Sigmoid colon (tissue), 7 donors: ENCODE measurements around the gene SLC10A1. TPM values are rescaled to one million over a fixed set of nuclear protein-coding genes. Genes with fewer than 3 reads are reported as not detected.

Source experiments
- DNase-seq: peaks from one replicate; pipeline ENCODE4 v3.0.0-alpha.2; 2019
- H3K27ac ChIP-seq, 4 donors: fragments of 200-600 bp; sonication (generic); one replicate each; pipeline ENCODE4 v1.5.1; 2016 to 2019; ENCODE audit warnings: mild to moderate bottlenecking in 1 of 4
- H3K27me3 ChIP-seq, 3 donors: fragments of 200-600 bp; sonication (generic); one replicate each; pipeline ENCODE4 v1.5.1; 2019; ENCODE audit warnings: mild to moderate bottlenecking in 1 of 3
- H3K36me3 ChIP-seq, 4 donors: fragments of 200-600 bp; sonication (generic); one replicate each; pipeline ENCODE4 v1.5.1; 2016 to 2019
- H3K4me1 ChIP-seq, 4 donors: fragments of 200-600 bp; sonication (generic); one replicate each; pipeline ENCODE4 v1.5.1; 2017 to 2019
- H3K4me3 ChIP-seq, 4 donors: fragments of 200-600 bp; sonication (generic); one replicate each; pipeline ENCODE4 v1.5.1; 2017 to 2019; ENCODE audit warnings: mild to moderate bottlenecking in 2 of 4, moderate library complexity in 1 of 4
- H3K9me3 ChIP-seq, 4 donors: fragments of 200-600 bp in 3 of 4; sonication (generic) in 3 of 4; one replicate each; pipeline versions ENCODE4 v1.5.1 to v1.6.1; 2013 to 2019
- EP300 ChIP-seq, 4 donors: sonication (generic); formaldehyde crosslinking; IDR thresholded peaks; one replicate each; pipeline ENCODE4 v1.6.1; 2017; ENCODE audit warnings: antibody characterized with exemption in 4 of 4
- POLR2A ChIP-seq, 2 donors: fragments of 450-650 bp; IDR thresholded peaks; one replicate each; pipeline ENCODE4 v1.6.1; 2016; ENCODE audit warnings: antibody characterized with exemption in 2 of 2, mild to moderate bottlenecking in 2 of 2, moderate library complexity in 2 of 2
- POLR2AphosphoS5 ChIP-seq, 4 donors: sonication (generic); formaldehyde crosslinking; IDR thresholded peaks; one replicate each; pipeline ENCODE4 v1.6.1; 2017; ENCODE audit warnings: antibody characterized with exemption in 4 of 4
- WGBS, 2 donors: extraction: QIAGEN DNeasy Blood & Tissue Kit; methylation state at CpG; one replicate each; pipeline ENCODE4 v1.1.7; 2013; 5-methylcytosine and 5-hydroxymethylcytosine counted together
- intact Hi-C: fragments of 100-400 bp; cut with DNase I; formaldehyde crosslinking; loops from one replicate; pipeline ENCODE4 v1.15.1; 2023
- polyA plus RNA-seq, 3 donors: library from polyadenylated mRNA; stranded (reverse); fragments of 200-250 nt; gene quantifications; one replicate each; pipeline ENCODE4 v1.2.3, GENCODE V29; 2013
- total RNA-seq, 4 donors: library from RNA; depleted of rRNA; stranded (reverse); fragments of >200 nt; gene quantifications; one replicate each; pipeline ENCODE4 v1.1.0, GENCODE V29; 2016
- TF ChIP-seq, protein P1 (sequence below), 4 experiments: fragments of 450-650 bp in 3 of 4; fragments of 200-600 bp in 1 of 4; IDR thresholded peaks; one replicate each; pipeline ENCODE4 v1.5.1; 2016 to 2019; ENCODE audit warnings: antibody characterized with exemption in 4 of 4, mild to moderate bottlenecking in 3 of 4, moderate library complexity in 2 of 4
- donor health status: healthy with polysubstance abuse.
- donor health status: Bipolar disorder and iron deficiency.
- donor health status: healthy.

SLC10A1 gene
- total and polyA plus RNA-seq, 7 donors, result not detected

DNA sequence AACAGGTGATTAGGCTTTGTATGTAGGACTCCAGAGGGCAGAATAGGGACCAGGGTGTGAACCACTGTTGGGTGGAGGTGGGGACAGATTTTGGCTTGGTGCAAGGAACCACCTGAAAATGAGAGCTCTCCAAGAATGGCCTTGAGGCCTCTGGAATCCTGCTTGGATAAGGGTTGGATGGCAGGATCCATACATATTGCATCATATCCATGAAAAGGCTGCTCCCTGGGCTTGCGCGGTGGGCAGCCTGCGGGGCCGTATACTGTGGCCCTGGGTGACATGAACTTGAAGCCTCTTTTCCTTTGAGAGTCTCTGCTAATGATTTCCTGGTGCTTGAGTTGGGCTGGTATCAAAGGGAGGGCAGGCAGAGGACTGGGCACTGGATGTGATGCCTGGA lies 1.3 kb upstream of the SLC10A1 start:
- 96 to 97% methylated on average over 4 of the region's 4 CpGs for WGBS, 2 donors
- Histone ChIP-seq H3K4me1 (no peaks in the 10 kb centered on the region), H3K36me3 (no peaks in the 10 kb centered on the region), H3K27me3 (no peaks in the 10 kb centered on the region), H3K4me3 (no peak overlapping the region), H3K27ac (no peak overlapping the region), H3K9me3 (no peaks in the 10 kb centered on the region)
- DNase-seq, result no peak
- intact Hi-C loops, result no loop called here
- TF ChIP-seq, protein P1, sequence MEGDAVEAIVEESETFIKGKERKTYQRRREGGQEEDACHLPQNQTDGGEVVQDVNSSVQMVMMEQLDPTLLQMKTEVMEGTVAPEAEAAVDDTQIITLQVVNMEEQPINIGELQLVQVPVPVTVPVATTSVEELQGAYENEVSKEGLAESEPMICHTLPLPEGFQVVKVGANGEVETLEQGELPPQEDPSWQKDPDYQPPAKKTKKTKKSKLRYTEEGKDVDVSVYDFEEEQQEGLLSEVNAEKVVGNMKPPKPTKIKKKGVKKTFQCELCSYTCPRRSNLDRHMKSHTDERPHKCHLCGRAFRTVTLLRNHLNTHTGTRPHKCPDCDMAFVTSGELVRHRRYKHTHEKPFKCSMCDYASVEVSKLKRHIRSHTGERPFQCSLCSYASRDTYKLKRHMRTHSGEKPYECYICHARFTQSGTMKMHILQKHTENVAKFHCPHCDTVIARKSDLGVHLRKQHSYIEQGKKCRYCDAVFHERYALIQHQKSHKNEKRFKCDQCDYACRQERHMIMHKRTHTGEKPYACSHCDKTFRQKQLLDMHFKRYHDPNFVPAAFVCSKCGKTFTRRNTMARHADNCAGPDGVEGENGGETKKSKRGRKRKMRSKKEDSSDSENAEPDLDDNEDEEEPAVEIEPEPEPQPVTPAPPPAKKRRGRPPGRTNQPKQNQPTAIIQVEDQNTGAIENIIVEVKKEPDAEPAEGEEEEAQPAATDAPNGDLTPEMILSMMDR (IDR thresholded peaks at IDR 0.05), result no peak
- no peak for TF ChIP-seq POLR2A (IDR thresholded peaks at IDR 0.05)
- no peak for TF ChIP-seq POLR2AphosphoS5 (IDR thresholded peaks at IDR 0.05)
- TF ChIP-seq EP300 (IDR thresholded peaks at IDR 0.05), result no peak

DNA sequence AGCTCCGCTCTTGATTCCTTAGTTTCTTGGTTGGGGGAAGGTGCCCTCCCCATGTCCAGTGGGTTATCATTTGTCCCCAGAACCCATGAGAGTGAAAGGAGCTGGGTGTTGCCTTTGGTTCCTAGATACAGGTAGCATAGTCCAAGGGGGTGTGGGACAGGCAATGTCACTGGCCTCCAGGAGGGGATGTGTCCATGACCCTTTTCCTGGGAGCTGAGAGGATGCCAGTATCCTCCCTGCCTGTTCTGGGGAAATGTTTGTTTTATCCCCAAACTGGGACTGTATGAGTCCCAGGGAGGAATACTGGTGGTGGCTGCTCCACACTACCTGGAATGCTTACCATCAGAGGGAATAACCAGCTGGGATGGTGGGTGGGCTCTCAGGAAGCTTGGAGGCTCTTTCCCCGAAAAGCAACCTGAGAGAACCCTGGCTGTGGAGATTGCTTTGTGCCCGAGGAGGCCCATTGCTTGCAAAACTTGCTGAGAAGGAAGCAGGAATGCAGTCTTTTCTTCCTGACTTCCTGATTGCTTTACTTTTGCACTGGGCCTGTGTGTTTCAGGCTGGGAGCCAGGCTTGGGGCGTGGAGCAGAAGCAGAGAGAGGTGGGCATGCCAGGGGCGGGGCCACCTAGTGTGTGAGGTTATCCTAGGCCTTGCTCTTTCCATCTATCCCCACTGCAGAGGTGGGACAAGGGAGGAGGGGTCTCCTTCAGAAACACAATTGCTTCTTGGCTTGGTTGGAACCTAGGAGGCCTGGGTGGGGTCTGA lies 715 bp upstream of the SLC10A1 start:
- no peak overlapping the region for H3K27ac ChIP-seq
- no peaks in the 10 kb centered on the region for H3K4me1 ChIP-seq
- TF ChIP-seq POLR2AphosphoS5 (IDR thresholded peaks at IDR 0.05), result no peak
- TF ChIP-seq POLR2A (IDR thresholded peaks at IDR 0.05), result no peak
- TF ChIP-seq, protein P1 (IDR thresholded peaks at IDR 0.05), result no peak
- no peak for TF ChIP-seq EP300 (IDR thresholded peaks at IDR 0.05)
- H3K36me3 ChIP-seq, result no peaks in the 10 kb centered on the region
- 40 to 70% methylated on average over 5 of the region's 5 CpGs for WGBS, 2 donors
- no peaks in the 10 kb centered on the region for H3K27me3 ChIP-seq
- DNase-seq, result no peak
- H3K4me3 ChIP-seq, result no peak overlapping the region
- H3K9me3 ChIP-seq, result no peaks in the 10 kb centered on the region
- intact Hi-C loops, result no loop called here

DNA sequence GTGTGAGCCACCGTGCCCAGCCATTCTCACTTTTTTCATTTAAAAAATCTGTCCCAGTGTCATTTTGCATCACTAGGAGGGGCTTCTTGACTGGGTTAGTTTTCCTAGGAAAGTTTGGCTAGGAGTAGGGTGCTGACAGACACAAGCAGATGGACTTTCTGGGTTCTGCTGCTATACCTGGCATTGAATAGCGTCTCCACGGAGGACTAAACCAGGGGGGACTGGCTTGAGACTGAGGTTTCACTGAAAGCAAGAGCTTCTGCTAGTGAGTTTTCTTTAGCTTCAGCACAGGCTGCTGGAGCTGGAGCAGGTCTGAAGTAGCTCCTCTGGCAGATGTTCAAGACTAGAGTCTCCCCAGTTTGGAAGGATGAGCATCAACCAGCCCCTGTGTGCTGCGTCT lies 1.4 kb downstream of the SLC10A1 start:
- DNase-seq, result no peak
- Histone ChIP-seq H3K4me3 (no peak overlapping the region), H3K9me3 (no peaks in the 10 kb centered on the region), H3K27ac (no peak overlapping the region), H3K4me1 (no peaks in the 10 kb centered on the region), H3K27me3 (no peaks in the 10 kb centered on the region), H3K36me3 (no peaks in the 10 kb centered on the region)
- TF ChIP-seq EP300 (IDR thresholded peaks at IDR 0.05), result no peak
- no peak for TF ChIP-seq POLR2AphosphoS5 (IDR thresholded peaks at IDR 0.05)
- no peak for TF ChIP-seq POLR2A (IDR thresholded peaks at IDR 0.05)
- TF ChIP-seq, protein P1 (IDR thresholded peaks at IDR 0.05), result no peak
- intact Hi-C loops, result no loop called here
- WGBS, 2 donors, result 96 to 97% methylated on average over 4 of the region's 4 CpGs

DNA sequence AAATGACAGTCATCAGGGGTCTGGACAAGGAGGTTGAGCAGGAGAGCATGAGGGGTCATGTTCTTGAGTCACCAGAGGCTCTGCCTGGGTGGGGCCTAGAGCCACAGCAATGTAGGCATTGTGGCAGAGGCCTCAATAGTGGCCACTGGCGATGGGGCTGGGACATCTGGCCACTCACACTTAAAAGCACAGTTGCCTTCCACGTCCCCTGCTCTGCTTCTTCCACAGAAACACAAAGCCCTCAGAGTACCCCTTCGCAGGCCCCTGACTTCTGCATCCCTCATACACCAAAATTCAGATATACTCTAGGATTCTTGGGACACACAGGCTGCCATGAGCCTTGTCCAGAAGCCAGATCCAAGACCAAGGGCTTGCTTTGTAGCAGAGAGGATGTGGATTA lies 2.2 kb downstream of the SLC10A1 start:
- Histone ChIP-seq H3K27me3 (no peaks in the 10 kb centered on the region), H3K36me3 (no peaks in the 10 kb centered on the region), H3K27ac (no peak overlapping the region), H3K9me3 (no peaks in the 10 kb centered on the region), H3K4me3 (no peak overlapping the region), H3K4me1 (no peaks in the 10 kb centered on the region)
- DNase-seq, result no peak
- 86 to 94% methylated on average over 3 of the region's 3 CpGs for WGBS, 2 donors
- no peak for TF ChIP-seq POLR2A (IDR thresholded peaks at IDR 0.05)
- intact Hi-C loops, result no loop called here

DNA sequence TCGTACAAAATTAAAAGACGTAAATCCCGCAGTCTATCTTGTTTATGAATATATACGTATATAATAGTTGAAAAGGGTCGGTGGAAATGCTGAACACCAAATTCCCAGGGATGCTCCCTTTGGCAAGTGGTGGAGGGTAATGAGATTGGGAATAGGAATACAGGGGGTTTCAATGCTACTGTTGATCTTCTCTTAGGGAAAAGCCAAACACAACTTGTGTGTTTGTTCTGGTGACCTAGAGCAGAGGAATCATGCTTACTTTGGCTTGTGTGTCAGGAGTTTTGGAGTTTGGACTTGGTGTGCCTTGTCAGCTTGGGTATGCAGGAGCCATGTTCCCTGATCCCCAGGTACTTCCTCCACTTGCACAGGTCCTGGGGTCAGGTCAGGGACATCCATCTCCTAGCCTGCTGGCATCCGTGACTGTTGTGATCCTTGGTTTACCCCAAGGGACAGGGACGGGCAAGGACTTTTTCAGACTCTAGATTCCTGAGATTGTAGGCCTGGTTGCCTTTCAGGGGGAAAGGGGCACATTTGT lies 4.1 kb downstream of the SLC10A1 start:
- Histone ChIP-seq H3K4me1 (no peaks in the 10 kb centered on the region), H3K27me3 (no peaks in the 10 kb centered on the region), H3K27ac (no peak overlapping the region), H3K36me3 (no peaks in the 10 kb centered on the region), H3K4me3 (no peak overlapping the region), H3K9me3 (no peaks in the 10 kb centered on the region)
- WGBS, 2 donors, result 94 to 95% methylated on average over 7 of the region's 7 CpGs
- intact Hi-C loops, result no loop called here
- TF ChIP-seq, protein P1 (IDR thresholded peaks at IDR 0.05), result no peak
- no peak for TF ChIP-seq POLR2A (IDR thresholded peaks at IDR 0.05)
- TF ChIP-seq POLR2AphosphoS5 (IDR thresholded peaks at IDR 0.05), result no peak
- TF ChIP-seq EP300 (IDR thresholded peaks at IDR 0.05), result no peak
- no peak for DNase-seq
